ENCODE measurements around the gene SELENON. TPM values are rescaled to one million over a fixed set of nuclear protein-coding genes. Genes with fewer than 3 reads are reported as not detected.

Gene SELENON
- total RNA-seq, 1 experiment from 2014 or later, result 38.6 TPM

DNA sequence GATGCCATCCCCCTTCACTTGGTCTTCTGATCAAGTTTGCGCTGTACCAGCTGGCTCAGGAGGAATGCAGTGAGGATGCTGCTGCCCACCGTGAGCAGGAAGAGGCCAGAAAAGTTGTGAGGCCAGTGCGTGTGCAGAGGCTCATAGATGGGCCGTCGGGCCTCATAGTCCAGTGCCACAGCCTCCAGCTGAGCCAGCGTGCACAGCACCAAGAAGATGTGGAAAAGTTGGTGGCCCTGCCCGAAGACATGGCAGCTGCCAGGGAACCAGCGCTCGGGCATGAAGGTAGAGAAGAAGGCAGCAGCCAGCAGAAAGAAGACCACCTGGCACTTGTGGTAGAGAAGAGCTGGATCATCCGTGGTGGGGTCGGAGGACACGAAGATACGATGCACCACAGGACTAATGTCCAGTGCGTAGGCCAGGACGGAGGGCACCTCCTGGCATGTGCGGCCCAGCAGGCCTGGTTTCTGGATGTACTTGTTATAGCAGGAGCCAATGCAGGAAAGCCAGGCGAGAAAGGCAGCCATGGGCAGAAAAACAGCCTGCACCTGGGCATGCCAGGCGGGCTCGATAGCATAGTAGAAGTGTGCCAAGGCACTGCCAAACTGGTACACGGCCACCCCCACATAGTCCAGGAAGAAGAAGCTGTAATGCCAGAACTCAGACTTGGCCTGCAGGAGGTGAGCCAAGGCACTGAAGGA is 62.9 kb downstream of the SELENON start:
- H3K27ac ChIP-seq (ENCODE audit: low read length), result no peak overlapping the region
- no TSS peak for BruUV-seq (replicated peaks)
- no peaks in the 10 kb centered on the region for H4K20me1 ChIP-seq (ENCODE audit: low read length)
- H3K4me3 ChIP-seq (ENCODE audit: low read length), result no peak overlapping the region
- H3K9me3 ChIP-seq (ENCODE audit: low read length), result no peaks in the 10 kb centered on the region
- ChIA-PET POLR2A (ENCODE audit: unreplicated experiment) (no interaction called here), CTCF (no interaction called here)
- H3K79me2 ChIP-seq (ENCODE audit: low read length), result peaks cover 12% of the 10 kb centered on the region
- ATAC-seq, result no peak
- no peak overlapping the region for H3K4me2 ChIP-seq (ENCODE audit: low read length)
- H2AFZ ChIP-seq (ENCODE audit: low read length), result no peak overlapping the region
- no peaks in the 10 kb centered on the region for H3F3A ChIP-seq (ENCODE audit: low read length, unreplicated experiment)
- H3K9me2 ChIP-seq (replicated peaks; ENCODE audit: low read length), result no peaks in the 10 kb centered on the region
- H3K36me3 ChIP-seq (ENCODE audit: low read depth, low read length), result no peaks in the 10 kb centered on the region
- H3K9ac ChIP-seq (ENCODE audit: low read length), result no peak overlapping the region
- H3K4me1 ChIP-seq (ENCODE audit: insufficient read depth, low read length), result 0 out of 2 replicates have a peak, but pooled peaks cover 7% of the 10 kb centered on the region
- intact Hi-C loops (cut with micrococcal nuclease), result no loop called here
- no peaks in the 10 kb centered on the region for H3K27me3 ChIP-seq (ENCODE audit: low read length)
- no peak for TF ChIP-seq EZH2 (IDR thresholded peaks at IDR 0.05; ENCODE audit: low read length, unreplicated experiment)
- no peak for TF ChIP-seq EZH2phosphoT487 (IDR thresholded peaks at IDR 0.05; ENCODE audit: borderline replicate concordance, low read length)
- TF ChIP-seq, protein P1, sequence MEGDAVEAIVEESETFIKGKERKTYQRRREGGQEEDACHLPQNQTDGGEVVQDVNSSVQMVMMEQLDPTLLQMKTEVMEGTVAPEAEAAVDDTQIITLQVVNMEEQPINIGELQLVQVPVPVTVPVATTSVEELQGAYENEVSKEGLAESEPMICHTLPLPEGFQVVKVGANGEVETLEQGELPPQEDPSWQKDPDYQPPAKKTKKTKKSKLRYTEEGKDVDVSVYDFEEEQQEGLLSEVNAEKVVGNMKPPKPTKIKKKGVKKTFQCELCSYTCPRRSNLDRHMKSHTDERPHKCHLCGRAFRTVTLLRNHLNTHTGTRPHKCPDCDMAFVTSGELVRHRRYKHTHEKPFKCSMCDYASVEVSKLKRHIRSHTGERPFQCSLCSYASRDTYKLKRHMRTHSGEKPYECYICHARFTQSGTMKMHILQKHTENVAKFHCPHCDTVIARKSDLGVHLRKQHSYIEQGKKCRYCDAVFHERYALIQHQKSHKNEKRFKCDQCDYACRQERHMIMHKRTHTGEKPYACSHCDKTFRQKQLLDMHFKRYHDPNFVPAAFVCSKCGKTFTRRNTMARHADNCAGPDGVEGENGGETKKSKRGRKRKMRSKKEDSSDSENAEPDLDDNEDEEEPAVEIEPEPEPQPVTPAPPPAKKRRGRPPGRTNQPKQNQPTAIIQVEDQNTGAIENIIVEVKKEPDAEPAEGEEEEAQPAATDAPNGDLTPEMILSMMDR (conservative IDR thresholded peaks at IDR 0.05; ENCODE audit: low read depth, low read length), result no peak
- DNase-seq, result no peak

GRCh38 chr1:25863486-25864262 is 63.7 kb downstream of the SELENON start:
- no TSS peak for BruUV-seq (replicated peaks)
- POLR2A ChIA-PET (ENCODE audit: unreplicated experiment), result no interaction called here
- Histone ChIP-seq H3K9me3 (ENCODE audit: low read length) (no peaks in the 10 kb centered on the region), H3K27ac (ENCODE audit: low read length) (no peak overlapping the region), H3F3A (ENCODE audit: low read length, unreplicated experiment) (no peaks in the 10 kb centered on the region), H4K20me1 (ENCODE audit: low read length) (no peaks in the 10 kb centered on the region), H3K9ac (ENCODE audit: low read length) (no peak overlapping the region), H3K4me3 (ENCODE audit: low read length) (no peak overlapping the region), H3K4me1 (ENCODE audit: insufficient read depth, low read length) (0 out of 2 replicates have a peak, but pooled peaks cover 3% of the 10 kb centered on the region), H3K27me3 (ENCODE audit: low read length) (no peaks in the 10 kb centered on the region), H3K79me2 (ENCODE audit: low read length) (peaks cover 5% of the 10 kb centered on the region), H3K36me3 (ENCODE audit: low read depth, low read length) (no peaks in the 10 kb centered on the region), H3K4me2 (ENCODE audit: low read length) (no peak overlapping the region), H3K9me2 (replicated peaks; ENCODE audit: low read length) (no peaks in the 10 kb centered on the region), H2AFZ (ENCODE audit: low read length) (no peak overlapping the region)
- CTCF ChIA-PET, result no interaction called here
- ATAC-seq (no peak), DNase-seq (no peak)
- intact Hi-C loops (cut with micrococcal nuclease), result no loop called here
- TF ChIP-seq EZH2 (IDR thresholded peaks at IDR 0.05; ENCODE audit: low read length, unreplicated experiment) (no peak), EZH2phosphoT487 (IDR thresholded peaks at IDR 0.05; ENCODE audit: borderline replicate concordance, low read length) (no peak)
- TF ChIP-seq, protein P1 (conservative IDR thresholded peaks at IDR 0.05; ENCODE audit: low read depth, low read length), result no peak

GRCh38 chr1:25864434-25864833 is 64.4 kb downstream of the SELENON start:
- BruUV-seq (replicated peaks), result no TSS peak
- intact Hi-C loops (cut with micrococcal nuclease), result no loop called here
- CTCF ChIA-PET, result no interaction called here
- Histone ChIP-seq H3K4me2 (ENCODE audit: low read length) (no peak overlapping the region), H3F3A (ENCODE audit: low read length, unreplicated experiment) (no peaks in the 10 kb centered on the region), H3K27me3 (ENCODE audit: low read length) (no peaks in the 10 kb centered on the region), H3K27ac (ENCODE audit: low read length) (no peak overlapping the region), H2AFZ (ENCODE audit: low read length) (no peak overlapping the region), H3K4me3 (ENCODE audit: low read length) (no peak overlapping the region), H3K36me3 (ENCODE audit: low read depth, low read length) (no peaks in the 10 kb centered on the region), H3K9me3 (ENCODE audit: low read length) (no peaks in the 10 kb centered on the region), H3K79me2 (ENCODE audit: low read length) (no peaks in the 10 kb centered on the region), H3K4me1 (ENCODE audit: insufficient read depth, low read length) (0 out of 2 replicates have a peak, but pooled peaks cover 3% of the 10 kb centered on the region), H3K9me2 (replicated peaks; ENCODE audit: low read length) (no peaks in the 10 kb centered on the region), H4K20me1 (ENCODE audit: low read length) (no peaks in the 10 kb centered on the region), H3K9ac (ENCODE audit: low read length) (no peak overlapping the region)
- ATAC-seq (no peak), DNase-seq (no peak)
- TF ChIP-seq, protein P1 (conservative IDR thresholded peaks at IDR 0.05; ENCODE audit: low read depth, low read length), result no peak
- no peak for TF ChIP-seq EZH2phosphoT487 (IDR thresholded peaks at IDR 0.05; ENCODE audit: borderline replicate concordance, low read length)
- TF ChIP-seq EZH2 (IDR thresholded peaks at IDR 0.05; ENCODE audit: low read length, unreplicated experiment), result no peak
- POLR2A ChIA-PET (ENCODE audit: unreplicated experiment), result interaction anchor here (1.0 kb wide), 1 partner anchor 292 kb away, joined by 4 read pairs; no protein-coding TSS in a partner anchor

Data from PC-3 (cell line).